ENCODE measurements around the gene SULF2.

Gene SULF2

DNA sequence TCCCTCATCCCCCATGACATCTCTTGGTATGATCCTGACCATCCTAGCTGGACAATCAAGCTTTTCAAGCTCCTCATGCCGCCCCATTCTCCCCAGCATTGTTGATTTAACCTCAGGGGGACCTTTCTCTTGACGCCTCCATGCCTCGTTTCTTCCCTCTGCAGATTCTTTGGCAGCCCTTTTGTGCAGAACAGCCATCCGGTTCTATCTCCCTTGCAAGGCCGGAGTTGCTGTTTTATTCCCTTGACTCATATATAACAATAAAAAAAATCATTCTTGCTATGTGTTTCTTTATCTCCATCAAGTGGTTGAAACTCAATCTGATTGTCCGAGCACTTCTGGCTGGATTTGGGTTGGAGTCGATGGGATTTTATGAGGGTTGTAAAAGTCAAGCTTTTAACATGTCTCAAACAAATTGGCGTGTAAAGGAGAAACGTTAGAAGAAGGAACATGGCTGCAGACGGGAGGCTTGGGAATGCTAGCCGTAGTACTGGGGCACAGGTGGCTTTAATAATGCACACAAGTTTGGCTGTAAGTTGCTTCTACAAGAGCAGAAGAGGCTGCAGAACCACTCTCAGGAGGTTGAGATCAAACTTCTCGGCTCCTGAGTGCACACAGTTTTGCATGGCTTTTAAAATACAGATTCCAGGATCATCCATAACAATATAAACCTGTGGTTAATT, 3.9 kb upstream of the SULF2 start:
- TF ChIP-seq, protein P1, sequence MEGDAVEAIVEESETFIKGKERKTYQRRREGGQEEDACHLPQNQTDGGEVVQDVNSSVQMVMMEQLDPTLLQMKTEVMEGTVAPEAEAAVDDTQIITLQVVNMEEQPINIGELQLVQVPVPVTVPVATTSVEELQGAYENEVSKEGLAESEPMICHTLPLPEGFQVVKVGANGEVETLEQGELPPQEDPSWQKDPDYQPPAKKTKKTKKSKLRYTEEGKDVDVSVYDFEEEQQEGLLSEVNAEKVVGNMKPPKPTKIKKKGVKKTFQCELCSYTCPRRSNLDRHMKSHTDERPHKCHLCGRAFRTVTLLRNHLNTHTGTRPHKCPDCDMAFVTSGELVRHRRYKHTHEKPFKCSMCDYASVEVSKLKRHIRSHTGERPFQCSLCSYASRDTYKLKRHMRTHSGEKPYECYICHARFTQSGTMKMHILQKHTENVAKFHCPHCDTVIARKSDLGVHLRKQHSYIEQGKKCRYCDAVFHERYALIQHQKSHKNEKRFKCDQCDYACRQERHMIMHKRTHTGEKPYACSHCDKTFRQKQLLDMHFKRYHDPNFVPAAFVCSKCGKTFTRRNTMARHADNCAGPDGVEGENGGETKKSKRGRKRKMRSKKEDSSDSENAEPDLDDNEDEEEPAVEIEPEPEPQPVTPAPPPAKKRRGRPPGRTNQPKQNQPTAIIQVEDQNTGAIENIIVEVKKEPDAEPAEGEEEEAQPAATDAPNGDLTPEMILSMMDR (IDR thresholded peaks at IDR 0.05; ENCODE audit: insufficient read depth, low read depth, low read length, missing control alignments), result no peak
- no peak overlapping the region for H3K4me3 ChIP-seq (ENCODE audit: low read length)
- no peak for DNase-seq (ENCODE audit: low read depth)

DNA sequence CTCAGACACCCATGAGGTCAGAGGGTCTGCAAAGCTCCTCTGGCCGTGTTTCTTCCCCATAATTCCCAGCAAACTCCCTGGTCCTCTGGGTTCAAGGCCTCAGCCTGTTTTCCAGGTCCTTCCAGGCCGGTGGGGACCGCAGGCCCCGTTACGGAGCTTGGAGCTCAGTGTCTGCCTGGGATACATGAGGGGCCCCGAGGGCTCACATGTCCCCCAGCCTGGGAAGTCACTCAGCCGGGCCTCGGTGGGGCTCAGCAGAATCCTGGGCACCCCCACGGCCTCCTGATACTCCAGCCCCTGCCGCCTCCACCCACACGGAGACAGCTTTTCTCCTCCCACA, 3.4 kb upstream of the SULF2 start:
- TF ChIP-seq, protein P1 (IDR thresholded peaks at IDR 0.05; ENCODE audit: insufficient read depth, low read depth, low read length, missing control alignments), result no peak
- no peak for DNase-seq (ENCODE audit: low read depth)
- H3K4me3 ChIP-seq (ENCODE audit: low read length), result no peak overlapping the region

DNA sequence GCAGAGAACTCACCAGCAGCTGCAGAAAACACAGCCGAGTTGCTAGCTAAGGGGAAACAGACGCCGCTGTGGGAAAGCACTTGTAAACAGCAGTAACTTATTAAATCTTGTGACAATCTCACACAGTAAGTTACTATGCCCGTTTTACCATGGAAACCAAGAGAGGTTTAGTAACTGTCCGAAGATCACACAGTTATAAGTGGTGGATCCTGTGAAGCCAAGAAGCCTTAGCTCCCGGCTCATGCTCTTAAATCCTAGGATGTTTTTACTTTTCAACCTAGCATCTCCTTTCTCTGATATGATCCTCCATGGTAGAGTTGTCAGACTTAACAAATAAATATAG, 1.5 kb upstream of the SULF2 start:
- no peak for DNase-seq (ENCODE audit: low read depth)
- peak overlapping the region; percentile 84 for H3K4me3 ChIP-seq (ENCODE audit: low read length)
- TF ChIP-seq, protein P1 (IDR thresholded peaks at IDR 0.05; ENCODE audit: insufficient read depth, low read depth, low read length, missing control alignments), result no peak

DNA sequence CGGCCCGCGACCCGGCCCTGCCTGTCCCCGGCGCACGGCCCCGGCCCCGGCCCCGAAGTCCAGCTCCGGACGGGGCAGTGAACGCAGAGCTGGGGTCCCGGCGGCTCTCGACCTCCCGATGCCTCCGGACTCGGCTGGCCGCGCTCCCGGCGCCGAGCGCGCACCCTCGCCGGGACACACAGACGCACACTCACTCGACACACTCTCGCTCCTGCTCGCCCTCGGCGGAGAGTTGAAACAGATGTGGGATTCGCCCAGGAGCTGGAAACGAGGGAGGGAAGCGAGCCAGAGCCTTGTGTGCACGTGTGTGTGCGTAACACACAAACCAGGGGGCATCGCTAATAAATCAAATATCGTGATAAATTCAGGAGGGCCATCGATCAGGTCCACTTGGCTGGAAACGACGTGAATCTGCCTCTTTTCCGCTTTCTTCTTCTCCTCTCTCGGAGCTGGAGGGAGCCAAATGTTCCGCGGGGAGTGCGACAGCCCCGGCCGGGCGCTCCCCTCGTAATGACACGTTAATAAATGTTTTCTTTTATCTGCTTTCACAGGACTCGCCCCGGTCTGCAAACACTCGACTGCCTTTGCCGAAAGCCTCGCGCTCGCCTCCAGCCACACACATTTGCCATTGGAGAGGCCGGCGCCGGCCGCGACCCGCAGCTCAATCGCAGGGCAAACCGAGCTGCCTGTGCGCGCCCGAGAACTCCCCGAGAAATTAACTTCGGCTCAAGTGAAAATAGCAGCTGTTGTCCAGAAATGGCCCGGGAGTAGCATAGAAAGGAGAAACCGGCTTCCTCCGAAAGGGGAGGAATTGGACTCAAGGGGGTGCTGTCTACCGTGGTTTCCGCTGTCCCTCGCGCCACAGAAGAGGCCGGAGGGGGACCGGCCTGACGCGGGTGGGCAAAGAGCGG, 828 bp upstream of the SULF2 start:
- H3K4me3 ChIP-seq (ENCODE audit: low read length), result peak overlapping the region; percentile 84
- TF ChIP-seq, protein P1 (IDR thresholded peaks at IDR 0.05; ENCODE audit: insufficient read depth, low read depth, low read length, missing control alignments), result peak; percentile 75
- peak; percentile 85 for DNase-seq (ENCODE audit: low read depth)

DNA sequence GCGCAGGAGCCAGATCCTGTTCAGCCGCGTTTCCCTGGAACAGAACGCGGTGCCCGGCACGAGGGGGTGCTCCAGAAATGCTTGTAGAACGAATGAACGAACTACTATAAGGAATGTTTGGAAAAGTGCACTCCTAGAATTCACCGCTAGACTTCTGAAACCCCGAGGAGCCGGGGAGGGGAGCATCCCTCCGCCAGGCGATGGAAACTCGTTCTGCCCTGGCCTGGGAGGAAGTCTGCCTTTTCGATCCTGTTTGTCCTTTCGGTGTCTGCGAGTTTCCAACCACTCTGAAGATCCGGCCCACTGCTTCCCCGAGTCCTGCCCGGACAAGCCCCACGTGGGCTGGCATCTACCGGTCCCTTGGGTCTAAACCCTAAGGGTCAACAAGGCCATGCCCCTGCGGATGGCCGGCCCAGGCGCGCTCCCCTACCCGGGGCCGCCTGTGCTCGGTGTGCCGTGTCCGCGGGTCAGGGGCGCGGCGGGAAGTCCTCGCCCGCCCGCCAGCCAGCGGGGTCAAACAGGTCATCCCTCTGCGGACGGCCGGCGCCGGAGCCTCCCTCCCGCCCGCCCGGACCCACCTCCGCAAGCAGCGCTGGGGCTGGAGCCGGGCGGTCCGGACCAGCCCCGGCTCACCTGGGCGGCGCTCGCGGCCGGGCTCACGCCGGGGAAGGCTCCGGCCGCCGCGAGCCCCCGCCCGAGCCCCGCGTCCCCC, 526 bp downstream of the SULF2 start:
- TF ChIP-seq, protein P1 (IDR thresholded peaks at IDR 0.05; ENCODE audit: insufficient read depth, low read depth, low read length, missing control alignments), result peak; percentile 34

DNA sequence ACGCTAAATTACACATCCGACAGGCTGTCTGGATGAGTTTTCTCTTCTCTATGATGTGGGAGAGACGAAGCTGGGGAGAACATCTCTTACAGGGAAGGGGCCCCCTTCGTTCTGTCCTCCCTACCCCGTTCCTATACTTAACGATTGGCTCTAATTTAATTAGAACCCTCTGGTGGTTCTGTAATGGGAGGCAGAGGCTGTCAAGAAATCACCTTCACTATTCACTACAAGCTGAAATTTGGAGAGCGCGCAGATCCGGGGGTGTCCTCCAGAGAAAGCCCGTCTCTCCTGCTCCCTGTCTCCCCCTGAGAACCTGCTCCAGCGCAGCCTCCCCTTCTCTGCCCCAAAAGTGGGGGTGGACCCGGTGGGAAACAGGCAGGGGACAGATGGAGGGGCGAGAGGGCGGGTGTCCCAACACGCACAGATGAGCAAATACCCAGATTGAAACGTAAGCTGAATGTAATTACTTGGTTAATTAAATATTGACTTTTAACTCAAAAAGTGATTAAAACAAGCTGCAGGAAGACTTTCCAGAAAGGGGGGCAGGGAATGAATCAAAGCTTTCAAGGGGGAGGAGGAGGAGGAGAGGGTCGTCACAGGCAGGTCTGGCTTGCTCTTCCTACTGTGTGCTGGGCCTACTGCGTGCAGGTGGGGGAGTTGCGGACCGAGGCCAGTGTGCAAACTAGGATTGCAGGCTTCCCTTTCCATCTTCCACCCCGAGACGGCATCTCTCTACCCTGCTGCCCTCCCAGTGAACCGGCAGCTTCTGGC, 1.3 kb downstream of the SULF2 start:
- TF ChIP-seq, protein P1 (IDR thresholded peaks at IDR 0.05; ENCODE audit: insufficient read depth, low read depth, low read length, missing control alignments), result no peak

More for the DNA sequence above, 526 bp downstream of the SULF2 start:
- peak; percentile 55 for DNase-seq (ENCODE audit: low read depth)
- H3K4me3 ChIP-seq (ENCODE audit: low read length), result peak overlapping the region; percentile 93

More for the DNA sequence above, 1.3 kb downstream of the SULF2 start:
- no peak for DNase-seq (ENCODE audit: low read depth)
- H3K4me3 ChIP-seq (ENCODE audit: low read length), result peak overlapping the region; percentile 93

Measured in epithelial cell of esophagus (primary cell).